Neural cell (in vitro differentiated cells): ENCODE measurements around the gene CHERP. TPM values are rescaled to one million over a fixed set of nuclear protein-coding genes. Genes with fewer than 3 reads are reported as not detected.

Experiments used
- H2AFZ ChIP-seq: fragments of 200-600, 300-800 bp; sonication (generic), shearing (Covaris generic); 2 replicates; pipeline ENCODE4 v1.6.0; 2014; ENCODE audit warnings: low read depth, mild to moderate bottlenecking, antibody characterized with exemption, low read length, moderate library complexity
- H3F3A ChIP-seq: fragments of 200-600 bp; shearing (Covaris generic); 2 replicates; pipeline ENCODE4 v1.6.1; 2016; ENCODE audit warnings: mild to moderate bottlenecking, moderate library complexity, mixed read lengths, antibody characterized with exemption, low read length; ENCODE audit not compliant: insufficient read depth, poor library complexity, severe bottlenecking
- H3K27ac ChIP-seq: fragments of 200-600, 300-800 bp; sonication (generic), shearing (Covaris generic); 2 replicates; pipeline ENCODE4 v1.5.1; 2014; ENCODE audit warnings: mild to moderate bottlenecking, low read length, moderate library complexity
- H3K27me3 ChIP-seq: fragments of 300-800, 200-600 bp; sonication (generic), shearing (Covaris generic); 2 replicates; pipeline ENCODE4 v1.6.0; 2014; ENCODE audit warnings: mild to moderate bottlenecking, low read depth, low read length, moderate library complexity; ENCODE audit not compliant: insufficient read depth
- H3K36me3 ChIP-seq: fragments of 300-800, 200-600 bp; sonication (generic), shearing (Covaris generic); 2 replicates; pipeline ENCODE4 v1.5.1; 2014; ENCODE audit warnings: mild to moderate bottlenecking, antibody characterized with exemption, low read length, moderate library complexity; ENCODE audit not compliant: insufficient read depth
- H3K4me2 ChIP-seq: fragments of 300-800, 200-600 bp; sonication (generic), shearing (Covaris generic); 2 replicates; pipeline ENCODE4 v1.6.0; 2014; ENCODE audit warnings: mild to moderate bottlenecking, low read length
- H3K4me3 ChIP-seq: fragments of 300-800, 200-600 bp; sonication (generic), shearing (Covaris generic); 2 replicates; pipeline ENCODE4 v1.5.1; 2014; ENCODE audit warnings: mild to moderate bottlenecking, low read length, moderate library complexity
- H3K79me2 ChIP-seq: fragments of 200-600 bp; shearing (Covaris generic); replicated peaks from 2 replicates; pipeline ENCODE4 v1.6.0; 2014; ENCODE audit warnings: mild to moderate bottlenecking, low read length, moderate library complexity; ENCODE audit not compliant: insufficient read depth
- H3K9ac ChIP-seq: fragments of 300-800, 200-600 bp; sonication (generic), shearing (Covaris generic); 2 replicates; pipeline ENCODE4 v1.6.1; 2016; ENCODE audit warnings: mild to moderate bottlenecking, low read length, mixed read lengths
- H3K9me2 ChIP-seq: fragments of 200-600 bp; shearing (Covaris generic); 2 replicates; pipeline ENCODE4 v1.6.1; 2016; ENCODE audit warnings: mild to moderate bottlenecking, low read length, mixed read lengths; ENCODE audit not compliant: insufficient read depth
- H3K9me3 ChIP-seq: fragments of 200-600, 300-800 bp; sonication (generic), shearing (Covaris generic); 2 replicates; pipeline ENCODE4 v1.6.1; 2016; ENCODE audit warnings: mild to moderate bottlenecking, mixed run types, low read length, moderate library complexity, mixed read lengths
- H4K20me1 ChIP-seq: fragments of 200-600 bp; shearing (Covaris generic); 2 replicates; pipeline ENCODE4 v1.6.1; 2016; ENCODE audit warnings: mild to moderate bottlenecking, mixed run types; ENCODE audit not compliant: insufficient read depth
- CTCF ChIP-seq: fragments of 450-650 bp; IDR thresholded peaks from 2 replicates; pipeline ENCODE4 v1.5.1; 2014; ENCODE audit warnings: antibody characterized with exemption, mild to moderate bottlenecking, moderate library complexity; ENCODE audit not compliant: poor library complexity, severe bottlenecking
- EP300 ChIP-seq: fragments of 450-650 bp; conservative IDR thresholded peaks from 2 replicates; pipeline ENCODE4 v1.6.1; 2014; ENCODE audit warnings: antibody characterized with exemption, mild to moderate bottlenecking, moderate library complexity; ENCODE audit not compliant: poor library complexity, severe bottlenecking
- EZH2 ChIP-seq: fragments of 200-600, 300-800 bp; shearing (Covaris generic), sonication (generic); IDR thresholded peaks from 2 replicates; pipeline ENCODE4 v1.6.1; 2014; ENCODE audit warnings: antibody characterized with exemption, low read length, borderline replicate concordance, mild to moderate bottlenecking; ENCODE audit not compliant: insufficient read depth, poor library complexity, severe bottlenecking
- MXI1 ChIP-seq: fragments of 450-650 bp; conservative IDR thresholded peaks from 2 replicates; pipeline ENCODE4 v1.6.1; 2014; ENCODE audit warnings: antibody characterized with exemption, mild to moderate bottlenecking; ENCODE audit not compliant: poor library complexity, severe bottlenecking
- POLR2AphosphoS5 ChIP-seq: IDR thresholded peaks from 2 replicates; pipeline ENCODE4 v1.6.1; 2012
- RAD21 ChIP-seq: fragments of 450-650 bp; conservative IDR thresholded peaks from 2 replicates; pipeline ENCODE4 v1.6.1; 2014; ENCODE audit warnings: antibody characterized with exemption, mild to moderate bottlenecking, moderate library complexity
- REST ChIP-seq: IDR thresholded peaks from 2 replicates; pipeline ENCODE4 v1.6.1; 2012; ENCODE audit warnings: borderline replicate concordance
- SMC3 ChIP-seq: fragments of 450-650 bp; conservative IDR thresholded peaks from 2 replicates; pipeline ENCODE4 v1.6.1; 2014; ENCODE audit warnings: antibody characterized with exemption, mild to moderate bottlenecking, moderate library complexity; ENCODE audit not compliant: poor library complexity
- TAF1 ChIP-seq: IDR thresholded peaks from 2 replicates; pipeline ENCODE4 v1.6.1; 2012; ENCODE audit warnings: low read depth
- polyA plus RNA-seq: library from polyadenylated mRNA; depleted of rRNA; stranded (reverse); fragments of >200 nt; gene quantifications from 2 replicates; pipeline ENCODE4 v1.2.3, GENCODE V29; 2014

Gene CHERP
- polyA plus RNA-seq, 1 donor from 2014 or later, result 5.4 TPM

- no peaks in the 10 kb centered on the region for H3K36me3 ChIP-seq
- H3K27ac ChIP-seq, result no peak overlapping the region
- H3K9me2 ChIP-seq, result no peaks in the 10 kb centered on the region
Observed at GRCh38 chr19:16577531-16577985, 35.3 kb upstream of the CHERP start.

More at GRCh38 chr19:16577531-16577985, 35.3 kb upstream of the CHERP start:
- no peaks in the 10 kb centered on the region for H3K9me3 ChIP-seq
- no peak overlapping the region for H3K4me3 ChIP-seq
- H4K20me1 ChIP-seq, result no peaks in the 10 kb centered on the region
- no peak overlapping the region for H3K4me2 ChIP-seq
- H2AFZ ChIP-seq, result no peak overlapping the region
- H3F3A ChIP-seq, result no peaks in the 10 kb centered on the region
- H3K27me3 ChIP-seq, result no peaks in the 10 kb centered on the region
- H3K9ac ChIP-seq, result no peak overlapping the region
- peaks cover 50% of the 10 kb centered on the region for H3K79me2 ChIP-seq
- TF ChIP-seq EZH2 (no peak), CTCF (no peak), RAD21 (no peak), EP300 (no peak), MXI1 (no peak), POLR2AphosphoS5 (no peak), REST (no peak), SMC3 (no peak), TAF1 (no peak)
